ENCODE measurements around the gene KRT5.

- TF ChIP-seq MYC (IDR thresholded peaks at IDR 0.05; ENCODE audit: low read depth, low read length) (no peak), POLR2AphosphoS5 (IDR thresholded peaks at IDR 0.05; ENCODE audit: insufficient read depth, low read depth, low read length) (no peak), EZH2 (IDR thresholded peaks at IDR 0.05; ENCODE audit: borderline replicate concordance, low read depth, low read length, severe bottlenecking) (no peak), POLR2A (IDR thresholded peaks at IDR 0.05; ENCODE audit: low read depth, low read length) (no peak), CTCF (IDR thresholded peaks at IDR 0.05; ENCODE audit: extremely low read depth in 1 of 2, insufficient read depth in 1 of 2, low read depth in 1 of 2, low read length in 2 of 2) (no peak), MAX (IDR thresholded peaks at IDR 0.05; ENCODE audit: insufficient read depth, insufficient read length) (no peak), GATA2 (IDR thresholded peaks at IDR 0.05; ENCODE audit: insufficient read depth, insufficient read length, low read depth, low read length) (no peak)
Observed at GRCh38 chr12:52539821-52540173, 19.6 kb upstream of the KRT5 start.
